ENCODE data around the gene JCAD. TPM values are rescaled to one million over a fixed set of nuclear protein-coding genes. Genes with fewer than 3 reads are reported as not detected.

JCAD gene
- total and polyA plus RNA-seq, 2 of the 8 experiments (the other 6 are each of a cell fraction or from before 2014, with no cell fraction given): 0.56 to 5.2 TPM

- no peak overlapping the region for H3K4me2 ChIP-seq (ENCODE audit: insufficient read depth in 1 of 2, low read depth in 2 of 2, low read length in 2 of 2)
- no peak for DNase-seq (ENCODE audit: low read depth in 1 of 2, low spot score in 2 of 2)
- no peak overlapping the region for H2BK12ac ChIP-seq (ENCODE audit: low read depth, low read length)
- H3K4me3 ChIP-seq (ENCODE audit: extremely low read depth in 1 of 4, insufficient read depth in 2 of 4, low read depth in 3 of 4, low read length in 4 of 4): no peak overlapping the region
- H3K9ac ChIP-seq (replicated peaks in 1 of 4; ENCODE audit: extremely low read depth in 1 of 4, low read depth in 3 of 4, low read length in 3 of 4): no peak overlapping the region
- CTCF ChIA-PET (ENCODE audit: partially characterized antibody): interaction anchor here (0.8 to 7.1 kb wide), 10 partner anchors 8 to 214 kb away, joined by 3 to 38 read pairs (median 6); no protein-coding TSS in a partner anchor
- no peaks in the 10 kb centered on the region for H3K36me3 ChIP-seq (ENCODE audit: control insufficient read depth in 2 of 4, insufficient read depth in 4 of 4, low read length in 3 of 4)
- 86% methylated on average over 10 of the region's 10 CpGs; no CpG with 5 or more reads in 1 of the 2 experiments for WGBS, 2 experiments (ENCODE audit: extremely low coverage in 1 of 2, insufficient coverage in 1 of 2, insufficient read length in 1 of 2, insufficient replicate concordance in 2 of 2, low coverage in 1 of 2, low lambda C conversion rate in 2 of 2, missing lambda C conversion rate in 1 of 2)
- no peaks in the 10 kb centered on the region for H3K9me3 ChIP-seq (ENCODE audit: insufficient read depth in 2 of 2, low read depth in 1 of 2, low read length in 1 of 2)
- peaks cover 0 to 5% (median 2%) of the 10 kb centered on the region in 4 experiments; a peak in 3 of 7 replicates for H3K4me1 ChIP-seq (replicated peaks in 1 of 4; ENCODE audit: control insufficient read depth in 3 of 4, insufficient read depth in 4 of 4, low read length in 3 of 4)
- no peak overlapping the region for H3K56ac ChIP-seq (replicated peaks; ENCODE audit: insufficient read length, low read depth, low read length)
- no peak overlapping the region for H2BK15ac ChIP-seq (ENCODE audit: low read length)
- H3K23ac ChIP-seq (ENCODE audit: insufficient read length): no peak overlapping the region
- H3K18ac ChIP-seq (ENCODE audit: extremely low read depth, low read length): no peak overlapping the region; the same call in 1 of the 2 replicates
- no peak overlapping the region for H3K4ac ChIP-seq (replicated peaks; ENCODE audit: insufficient read length, low read depth, low read length)
- H2AK5ac ChIP-seq (ENCODE audit: low read depth, low read length): no peak overlapping the region
- TF ChIP-seq CREB1 (IDR thresholded peaks at IDR 0.05): no peak
- TF ChIP-seq HDAC2 (IDR thresholded peaks at IDR 0.05; ENCODE audit: borderline replicate concordance in 1 of 2, low read depth in 2 of 2, low read length in 2 of 2): no peak
- no peak for TF ChIP-seq CBX5 (IDR thresholded peaks at IDR 0.05; ENCODE audit: low read depth, low read length)
- no peak for TF ChIP-seq KDM5A (IDR thresholded peaks at IDR 0.05; ENCODE audit: low read length)
- no peak for TF ChIP-seq E2F6 (IDR thresholded peaks at IDR 0.05)
- TF ChIP-seq SIX5 (IDR thresholded peaks at IDR 0.05; ENCODE audit: low read depth, low read length): no peak
- no peak for TF ChIP-seq EGR1 (IDR thresholded peaks at IDR 0.05; ENCODE audit: borderline replicate concordance, low read depth, low read length)
- TF ChIP-seq CBX8 (IDR thresholded peaks at IDR 0.05; ENCODE audit: borderline replicate concordance, low read depth, low read length): no peak
- no peak for TF ChIP-seq TAF1 (IDR thresholded peaks at IDR 0.05; ENCODE audit: low read depth, low read length)
- no peak for TF ChIP-seq POU5F1 (IDR thresholded peaks at IDR 0.05; ENCODE audit: low read depth, low read length)
- no peak overlapping the region for H2BK120ac ChIP-seq (replicated peaks; ENCODE audit: low read depth, low read length)
- no peak overlapping the region for H4K5ac ChIP-seq (ENCODE audit: insufficient read length, low read depth, low read length)
- FAIRE-seq: no peak
- H3K23me2 ChIP-seq (ENCODE audit: low read depth, low read length): no peaks in the 10 kb centered on the region
- no peak overlapping the region; the same call in 1 of the 2 replicates for H4K8ac ChIP-seq (ENCODE audit: extremely low read depth, insufficient read depth, low read length)
- POLR2A ChIA-PET (ENCODE audit: partially characterized antibody): no interaction called here
- H2BK20ac ChIP-seq (ENCODE audit: low read length): no peak overlapping the region
- no peak overlapping the region for H4K91ac ChIP-seq (replicated peaks; ENCODE audit: insufficient read length, low read length)
- H2BK5ac ChIP-seq (ENCODE audit: low read depth, low read length): no peak overlapping the region
- H3K27ac ChIP-seq (ENCODE audit: low read depth, low read length): no peak overlapping the region
- no peaks in the 10 kb centered on the region for H3K79me2 ChIP-seq (ENCODE audit: control insufficient read depth in 1 of 2, insufficient read depth in 2 of 2, low read length in 2 of 2)
- H4K20me1 ChIP-seq (replicated peaks in 1 of 2; ENCODE audit: control insufficient read depth in 1 of 2, insufficient read depth in 2 of 2, low read length in 2 of 2): no peaks in the 10 kb centered on the region
- H2AFZ ChIP-seq (ENCODE audit: low read length): no peak overlapping the region
- no peaks in the 10 kb centered on the region for H3K79me1 ChIP-seq (ENCODE audit: low read depth, low read length)
- no peaks in the 10 kb centered on the region; a peak in 2 of 7 replicates for H3K27me3 ChIP-seq (replicated peaks in 1 of 4; ENCODE audit: control insufficient read depth in 3 of 4, extremely low read depth in 1 of 4, insufficient read depth in 3 of 4, low read length in 3 of 4)
- no peak overlapping the region for H3K14ac ChIP-seq (ENCODE audit: insufficient read length)
Observed at GRCh38 chr10:30026578-30026977, 32.8 kb downstream of the JCAD start.
